Suprapubic skin (tissue), 4 donors: ENCODE data around the gene NFYB.

Experiments used
- POLR2A ChIP-seq, 2 donors: fragments of 450-650 bp; IDR thresholded peaks; one replicate each; pipeline ENCODE4 v1.6.1; 2017; ENCODE audit warnings: antibody characterized with exemption in 2 of 2, mild to moderate bottlenecking in 2 of 2, moderate library complexity in 2 of 2
- POLR2AphosphoS5 ChIP-seq, 3 donors: sonication (generic); formaldehyde crosslinking; IDR thresholded peaks; one replicate each; pipeline ENCODE4 v1.6.1; 2017; ENCODE audit warnings: antibody characterized with exemption in 3 of 3
- TF ChIP-seq, protein P1 (sequence below), 2 donors: fragments of 200-600 bp in 1 of 2; fragments of 450-650 bp in 1 of 2; sonication (generic) in 1 of 2; IDR thresholded peaks; one replicate each; pipeline ENCODE4 v1.5.1; 2016 to 2019; ENCODE audit warnings: antibody characterized with exemption in 2 of 2, mild to moderate bottlenecking in 1 of 2, moderate library complexity in 1 of 2

DNA sequence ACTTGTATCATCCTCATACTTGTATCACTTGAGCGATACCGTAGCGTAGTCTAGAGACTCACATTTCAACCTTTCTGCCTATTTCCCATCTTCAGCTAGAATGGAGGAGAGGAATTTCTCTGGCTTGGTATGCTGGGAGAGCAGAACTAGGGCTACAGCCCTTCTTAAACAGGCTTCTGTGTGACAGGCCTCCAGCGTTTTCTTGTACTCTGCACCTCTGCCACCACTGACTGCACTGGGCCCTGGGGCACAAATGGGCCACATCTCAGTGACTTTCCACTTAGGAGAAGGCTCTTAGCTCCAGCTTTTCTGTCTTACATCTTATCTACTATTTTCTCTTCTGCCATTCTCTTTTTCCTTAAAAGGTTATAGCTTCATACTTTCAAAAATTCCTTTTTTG is 46.9 kb downstream of the NFYB start:
- TF ChIP-seq POLR2A (IDR thresholded peaks at IDR 0.05), result no peak
- TF ChIP-seq, protein P1, sequence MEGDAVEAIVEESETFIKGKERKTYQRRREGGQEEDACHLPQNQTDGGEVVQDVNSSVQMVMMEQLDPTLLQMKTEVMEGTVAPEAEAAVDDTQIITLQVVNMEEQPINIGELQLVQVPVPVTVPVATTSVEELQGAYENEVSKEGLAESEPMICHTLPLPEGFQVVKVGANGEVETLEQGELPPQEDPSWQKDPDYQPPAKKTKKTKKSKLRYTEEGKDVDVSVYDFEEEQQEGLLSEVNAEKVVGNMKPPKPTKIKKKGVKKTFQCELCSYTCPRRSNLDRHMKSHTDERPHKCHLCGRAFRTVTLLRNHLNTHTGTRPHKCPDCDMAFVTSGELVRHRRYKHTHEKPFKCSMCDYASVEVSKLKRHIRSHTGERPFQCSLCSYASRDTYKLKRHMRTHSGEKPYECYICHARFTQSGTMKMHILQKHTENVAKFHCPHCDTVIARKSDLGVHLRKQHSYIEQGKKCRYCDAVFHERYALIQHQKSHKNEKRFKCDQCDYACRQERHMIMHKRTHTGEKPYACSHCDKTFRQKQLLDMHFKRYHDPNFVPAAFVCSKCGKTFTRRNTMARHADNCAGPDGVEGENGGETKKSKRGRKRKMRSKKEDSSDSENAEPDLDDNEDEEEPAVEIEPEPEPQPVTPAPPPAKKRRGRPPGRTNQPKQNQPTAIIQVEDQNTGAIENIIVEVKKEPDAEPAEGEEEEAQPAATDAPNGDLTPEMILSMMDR (IDR thresholded peaks at IDR 0.05), result no peak
- TF ChIP-seq POLR2AphosphoS5 (IDR thresholded peaks at IDR 0.05), result no peak
